Adrenal gland (tissue), 5 donors: ENCODE results near the gene ANKRD62.

ENCODE experiments used
- POLR2A ChIP-seq, 2 donors: fragments of 450-650 bp; IDR thresholded peaks; one replicate each; pipeline ENCODE4 v1.6.1; 2017; ENCODE audit warnings: antibody characterized with exemption in 2 of 2, mild to moderate bottlenecking in 2 of 2, moderate library complexity in 1 of 2
- TF ChIP-seq, protein P1 (sequence below), 6 experiments: fragments of 450-650 bp in 4 of 6; fragments of 200-600 bp in 2 of 6; sonication (generic) in 1 of 6; IDR thresholded peaks; 1 replicate in 5 of 6; 2 replicates in 1 of 6; pipeline versions ENCODE4 v1.5.1 to v1.8.0; 2016 to 2021; ENCODE audit warnings: antibody characterized with exemption in 6 of 6, mild to moderate bottlenecking in 2 of 6, moderate library complexity in 1 of 6
- donor health status: DM: no; HTN: no; CAD: no.

DNA sequence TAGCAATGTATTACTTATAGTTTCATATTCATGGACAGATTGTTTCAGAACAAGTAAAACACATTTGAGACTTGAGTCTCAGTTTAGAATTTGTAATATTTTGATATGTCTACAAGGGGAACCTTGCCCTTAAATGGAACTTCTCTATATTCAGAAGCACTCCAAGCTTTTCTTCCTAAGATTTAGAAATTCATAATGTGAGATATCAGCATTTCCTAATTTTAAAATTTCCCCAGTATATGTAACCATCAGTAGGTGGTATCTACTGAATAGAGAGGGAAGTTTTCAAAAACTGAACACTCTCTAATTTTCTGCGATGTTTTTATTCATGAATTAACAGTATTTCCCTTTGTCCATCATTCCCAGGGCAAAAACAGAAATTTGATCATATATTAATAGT lies 7.6 kb downstream of the ANKRD62 start:
- TF ChIP-seq, protein P1, sequence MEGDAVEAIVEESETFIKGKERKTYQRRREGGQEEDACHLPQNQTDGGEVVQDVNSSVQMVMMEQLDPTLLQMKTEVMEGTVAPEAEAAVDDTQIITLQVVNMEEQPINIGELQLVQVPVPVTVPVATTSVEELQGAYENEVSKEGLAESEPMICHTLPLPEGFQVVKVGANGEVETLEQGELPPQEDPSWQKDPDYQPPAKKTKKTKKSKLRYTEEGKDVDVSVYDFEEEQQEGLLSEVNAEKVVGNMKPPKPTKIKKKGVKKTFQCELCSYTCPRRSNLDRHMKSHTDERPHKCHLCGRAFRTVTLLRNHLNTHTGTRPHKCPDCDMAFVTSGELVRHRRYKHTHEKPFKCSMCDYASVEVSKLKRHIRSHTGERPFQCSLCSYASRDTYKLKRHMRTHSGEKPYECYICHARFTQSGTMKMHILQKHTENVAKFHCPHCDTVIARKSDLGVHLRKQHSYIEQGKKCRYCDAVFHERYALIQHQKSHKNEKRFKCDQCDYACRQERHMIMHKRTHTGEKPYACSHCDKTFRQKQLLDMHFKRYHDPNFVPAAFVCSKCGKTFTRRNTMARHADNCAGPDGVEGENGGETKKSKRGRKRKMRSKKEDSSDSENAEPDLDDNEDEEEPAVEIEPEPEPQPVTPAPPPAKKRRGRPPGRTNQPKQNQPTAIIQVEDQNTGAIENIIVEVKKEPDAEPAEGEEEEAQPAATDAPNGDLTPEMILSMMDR (IDR thresholded peaks at IDR 0.05): no peak
- TF ChIP-seq POLR2A (IDR thresholded peaks at IDR 0.05): no peak
